ENCODE measurements around the gene MVK.

The MVK gene

GRCh38 chr12:109639151-109639872 lies 65.7 kb downstream of the MVK start:
- H3K4me1 Mint-ChIP-seq, result no peaks in the 10 kb centered on the region
- DNase-seq (ENCODE audit: low spot score in 2 of 2), result no peak
- no peaks in the 10 kb centered on the region for H3K27me3 Mint-ChIP-seq
- H3K9me3 Mint-ChIP-seq, result peaks cover 4% of the 10 kb centered on the region
- H3K27ac Mint-ChIP-seq, result no peak overlapping the region
- no peaks in the 10 kb centered on the region for H3K36me3 Mint-ChIP-seq
- no peak for ATAC-seq (ENCODE audit: low read depth)
- no peak overlapping the region for H3K4me3 Mint-ChIP-seq

GRCh38 chr12:109640961-109641360 lies 67.4 kb downstream of the MVK start:
- Mint-ChIP-seq H3K4me1 (no peaks in the 10 kb centered on the region), H3K27me3 (peaks cover 4% of the 10 kb centered on the region), H3K4me3 (no peak overlapping the region), H3K27ac (no peak overlapping the region), H3K36me3 (no peaks in the 10 kb centered on the region), H3K9me3 (no peaks in the 10 kb centered on the region)
- ATAC-seq (ENCODE audit: low read depth), result no peak
- DNase-seq (ENCODE audit: low spot score in 2 of 2), result no peak

- H3K4me1 Mint-ChIP-seq, result no peaks in the 10 kb centered on the region
- DNase-seq (ENCODE audit: low spot score in 2 of 2) (no peak), ATAC-seq (ENCODE audit: low read depth) (no peak)
- H3K9me3 Mint-ChIP-seq, result no peaks in the 10 kb centered on the region
- H3K36me3 Mint-ChIP-seq, result no peaks in the 10 kb centered on the region
- H3K27ac Mint-ChIP-seq, result no peak overlapping the region
- no peak overlapping the region for H3K4me3 Mint-ChIP-seq
- H3K27me3 Mint-ChIP-seq, result peaks cover 4% of the 10 kb centered on the region
These were observed 67.8 kb downstream of the MVK start for GRCh38 chr12:109641422-109641821.

GRCh38 chr12:109642506-109643132 lies 69.0 kb downstream of the MVK start:
- no peak overlapping the region for H3K4me3 Mint-ChIP-seq
- ATAC-seq (ENCODE audit: low read depth) (no peak), DNase-seq (ENCODE audit: low spot score in 2 of 2) (no peak)
- no peaks in the 10 kb centered on the region for H3K36me3 Mint-ChIP-seq
- H3K27me3 Mint-ChIP-seq, result peaks cover 9% of the 10 kb centered on the region
- no peak overlapping the region for H3K27ac Mint-ChIP-seq
- no peaks in the 10 kb centered on the region for H3K9me3 Mint-ChIP-seq
- H3K4me1 Mint-ChIP-seq, result no peaks in the 10 kb centered on the region

- Mint-ChIP-seq H3K4me1 (no peaks in the 10 kb centered on the region), H3K27me3 (peaks cover 11% of the 10 kb centered on the region), H3K36me3 (no peaks in the 10 kb centered on the region), H3K4me3 (no peak overlapping the region), H3K27ac (no peak overlapping the region), H3K9me3 (no peaks in the 10 kb centered on the region)
- ATAC-seq (ENCODE audit: low read depth), result no peak
- DNase-seq (ENCODE audit: low spot score in 2 of 2), result no peak
These were observed 71.6 kb downstream of the MVK start for GRCh38 chr12:109645194-109645593.

- H3K4me3 Mint-ChIP-seq, result no peak overlapping the region
- H3K27me3 Mint-ChIP-seq, result peaks cover 12% of the 10 kb centered on the region
- no peaks in the 10 kb centered on the region for H3K4me1 Mint-ChIP-seq
- ATAC-seq (ENCODE audit: low read depth) (no peak), DNase-seq (ENCODE audit: low spot score in 2 of 2) (no peak)
- no peak overlapping the region for H3K27ac Mint-ChIP-seq
- no peaks in the 10 kb centered on the region for H3K36me3 Mint-ChIP-seq
- H3K9me3 Mint-ChIP-seq, result no peaks in the 10 kb centered on the region
These were observed 72.1 kb downstream of the MVK start for GRCh38 chr12:109645708-109646107.

All from memory B cell (primary cell).